Activated naive CD4-positive, alpha-beta T cell treated with anti-CD3 and anti-CD28 coated beads, Interleukin-2, amount 50 U/mL, for 72 hours (primary cell): ENCODE measurements around the gene SLC22A14. TPM values are rescaled to one million over a fixed set of nuclear protein-coding genes. Genes with fewer than 3 reads are reported as not detected.

Experiments used
- ATAC-seq, 2 donors: fragments of 150-1000 bp; cut with Tn5 transposase; 2 replicates each; pipeline ENCODE4 v1.10.0; 2021; ENCODE audit warnings: mild to moderate bottlenecking in 2 of 2, moderate library complexity in 2 of 2
- DNase-seq, 2 donors: peaks; one replicate each; pipeline ENCODE4 v3.0.0; 2021 to 2022; ENCODE audit warnings: low spot score in 2 of 2
- H3K27ac Mint-ChIP-seq, 2 donors: one replicate each; pipeline ENCODE4 v1.8.0; 2022; ENCODE audit warnings: mild to moderate bottlenecking in 2 of 2, mixed read lengths in 2 of 2
- H3K36me3 Mint-ChIP-seq, 2 donors: one replicate each; pipeline ENCODE4 v1.8.0; 2022; ENCODE audit warnings: mixed read lengths in 2 of 2
- H3K9me3 Mint-ChIP-seq, 2 donors: one replicate each; pipeline ENCODE4 v1.8.0; 2022; ENCODE audit warnings: mixed read lengths in 2 of 2
- total RNA-seq, 2 donors: library from RNA; stranded (reverse); gene quantifications; one replicate each; pipeline ENCODE4 v1.2.3, GENCODE V29; 2022

The SLC22A14 gene
- total RNA-seq, 2 donors from 2014 or later: not detected

DNA sequence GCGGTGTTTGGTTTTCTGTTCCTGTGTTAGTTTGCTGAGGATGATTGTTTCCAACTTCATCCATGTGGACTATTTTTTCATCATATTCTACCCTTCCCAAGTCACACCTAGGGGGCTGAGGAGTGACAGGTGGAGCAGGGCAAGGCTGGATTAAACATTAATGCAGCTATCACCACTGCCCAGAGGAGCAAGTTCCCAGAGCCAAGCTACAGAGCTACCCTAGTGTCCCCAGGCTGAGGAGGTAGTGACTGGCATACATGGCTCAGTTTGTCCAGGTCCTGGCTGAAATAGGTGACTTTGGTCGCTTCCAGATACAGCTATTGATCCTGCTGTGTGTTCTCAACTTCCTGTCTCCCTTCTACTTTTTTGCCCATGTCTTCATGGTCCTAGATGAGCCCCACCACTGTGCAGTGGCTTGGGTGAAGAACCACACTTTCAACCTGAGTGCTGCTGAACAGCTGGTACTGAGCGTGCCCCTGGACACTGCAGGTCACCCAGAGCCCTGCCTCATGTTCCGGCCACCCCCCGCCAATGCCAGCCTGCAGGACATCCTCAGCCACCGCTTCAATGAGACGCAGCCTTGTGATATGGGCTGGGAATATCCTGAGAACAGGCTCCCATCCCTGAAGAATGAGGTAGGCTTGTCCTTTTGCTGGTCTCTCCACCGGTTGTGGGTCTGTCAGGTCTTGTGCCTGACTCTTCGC, 16.3 kb upstream of the SLC22A14 start, which contains the start of gene SLC22A13:
SLC22A13 (plus strand) TSS at position 209 of the 704 bp plus-strand sequence; CDS start at position 258, 49 bp downstream.
- H3K36me3 Mint-ChIP-seq: peaks cover 0 to 2% of the 10 kb centered on the region in 2 donors
- peak within 1 kb of the TSS in 1 of 2 donors; percentile 62 for H3K27ac Mint-ChIP-seq
- ATAC-seq: no peak
- H3K9me3 Mint-ChIP-seq: no peaks in the 10 kb centered on the region
- no peak for DNase-seq

GRCh38 chr3:38266810-38267209, 15.3 kb upstream of the SLC22A14 start:
- no peak overlapping the region for H3K27ac Mint-ChIP-seq
- DNase-seq (no peak), ATAC-seq (no peak)
- H3K36me3 Mint-ChIP-seq: no peaks in the 10 kb centered on the region
- no peaks in the 10 kb centered on the region for H3K9me3 Mint-ChIP-seq

DNA sequence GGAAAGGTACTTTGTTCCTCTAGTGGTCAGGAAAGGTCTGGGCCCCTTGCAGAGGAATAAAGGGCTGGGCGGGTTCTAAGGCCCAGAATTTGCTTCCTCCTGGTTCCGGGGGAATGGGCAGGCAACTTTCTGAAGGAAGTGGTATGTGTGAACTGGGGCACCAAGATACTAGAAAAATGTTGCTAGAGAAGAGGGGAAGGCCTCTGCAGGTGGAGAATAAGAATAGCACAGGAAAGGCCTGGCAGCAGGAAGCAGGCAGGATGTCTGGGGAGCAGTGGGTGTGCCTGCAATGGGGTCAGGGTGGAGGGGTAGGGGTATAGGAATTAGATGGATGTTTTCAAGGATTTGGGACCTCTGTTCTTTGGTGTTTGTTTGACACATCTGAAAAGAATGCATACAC, 14.4 kb upstream of the SLC22A14 start:
- Mint-ChIP-seq H3K36me3 (no peaks in the 10 kb centered on the region), H3K9me3 (no peaks in the 10 kb centered on the region), H3K27ac (peak overlapping the region in 1 of 2 donors; percentile 33)
- DNase-seq (no peak), ATAC-seq (no peak)

- Mint-ChIP-seq H3K27ac (no peak overlapping the region), H3K9me3 (no peaks in the 10 kb centered on the region), H3K36me3 (no peaks in the 10 kb centered on the region)
- DNase-seq (no peak), ATAC-seq (no peak)
Measured at GRCh38 chr3:38268087-38268486, 14.0 kb upstream of the SLC22A14 start.

DNA sequence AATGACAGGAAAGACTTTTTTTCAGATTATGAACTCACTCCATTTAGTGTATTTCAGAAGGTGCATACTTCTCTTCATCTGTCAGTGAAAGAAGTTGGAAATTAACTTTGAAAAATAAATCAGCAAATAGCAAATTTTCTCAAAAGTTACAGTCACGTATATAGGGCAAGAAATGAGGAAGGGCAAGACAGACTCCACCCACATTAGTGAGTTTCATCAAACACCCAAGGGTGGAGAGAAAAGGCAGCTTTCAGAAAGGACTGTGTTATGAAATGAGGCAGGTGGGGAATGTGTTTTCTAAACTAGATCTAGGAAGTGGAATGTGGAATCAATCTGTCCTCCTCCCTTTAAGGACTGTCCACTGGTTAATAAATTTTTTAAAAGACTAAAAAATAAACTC, 13.6 kb upstream of the SLC22A14 start:
- no peaks in the 10 kb centered on the region for H3K36me3 Mint-ChIP-seq
- H3K9me3 Mint-ChIP-seq: no peaks in the 10 kb centered on the region
- DNase-seq (no peak), ATAC-seq (no peak)
- no peak overlapping the region for H3K27ac Mint-ChIP-seq

GRCh38 chr3:38270606-38271005, 11.5 kb upstream of the SLC22A14 start:
- Mint-ChIP-seq H3K36me3 (peaks cover 0 to 2% of the 10 kb centered on the region in 2 donors), H3K27ac (no peak overlapping the region), H3K9me3 (no peaks in the 10 kb centered on the region)
- no peak for ATAC-seq
- no peak for DNase-seq

GRCh38 chr3:38271553-38271952, 10.5 kb upstream of the SLC22A14 start:
- no peaks in the 10 kb centered on the region for H3K9me3 Mint-ChIP-seq
- DNase-seq (no peak), ATAC-seq (no peak)
- peaks cover 0 to 4% of the 10 kb centered on the region in 2 donors for H3K36me3 Mint-ChIP-seq
- no peak overlapping the region for H3K27ac Mint-ChIP-seq

DNA sequence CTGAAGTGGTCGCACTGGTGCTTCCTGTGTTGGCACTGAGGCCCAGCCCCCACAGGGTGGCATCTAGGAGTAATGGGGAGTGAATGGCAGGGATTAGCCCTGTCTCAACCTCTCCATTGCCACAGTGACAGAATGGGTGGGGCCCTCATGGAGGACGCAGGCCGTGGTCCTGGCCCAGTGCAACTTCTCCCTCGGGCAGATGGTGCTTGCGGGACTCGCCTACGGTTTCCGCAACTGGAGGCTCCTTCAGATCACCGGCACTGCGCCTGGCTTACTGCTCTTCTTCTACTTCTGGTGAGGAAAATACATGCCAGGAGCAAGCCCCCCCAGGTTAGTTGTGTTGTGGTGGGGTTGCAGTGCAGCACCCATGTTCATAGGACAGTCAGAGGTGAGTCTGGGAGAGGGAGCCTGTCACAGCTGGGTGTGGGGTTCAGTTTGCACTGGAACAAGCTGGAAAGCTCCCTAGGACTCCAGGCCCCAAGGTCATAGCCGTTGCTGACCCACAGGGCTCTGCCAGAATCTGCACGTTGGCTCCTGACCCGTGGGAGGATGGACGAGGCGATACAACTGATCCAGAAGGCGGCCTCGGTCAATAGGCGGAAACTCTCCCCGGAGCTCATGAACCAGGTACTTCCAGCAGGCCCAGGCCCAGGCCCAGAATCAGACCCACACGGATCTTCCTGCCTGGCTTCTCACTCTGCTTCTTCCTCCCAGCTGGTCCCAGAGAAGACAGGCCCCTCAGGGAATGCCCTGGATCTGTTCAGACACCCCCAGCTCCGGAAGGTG, 7.0 kb upstream of the SLC22A14 start:
- ATAC-seq (no peak), DNase-seq (no peak)
- Mint-ChIP-seq H3K9me3 (no peaks in the 10 kb centered on the region), H3K36me3 (peaks cover 0 to 4% of the 10 kb centered on the region in 2 donors), H3K27ac (no peak overlapping the region)

DNA sequence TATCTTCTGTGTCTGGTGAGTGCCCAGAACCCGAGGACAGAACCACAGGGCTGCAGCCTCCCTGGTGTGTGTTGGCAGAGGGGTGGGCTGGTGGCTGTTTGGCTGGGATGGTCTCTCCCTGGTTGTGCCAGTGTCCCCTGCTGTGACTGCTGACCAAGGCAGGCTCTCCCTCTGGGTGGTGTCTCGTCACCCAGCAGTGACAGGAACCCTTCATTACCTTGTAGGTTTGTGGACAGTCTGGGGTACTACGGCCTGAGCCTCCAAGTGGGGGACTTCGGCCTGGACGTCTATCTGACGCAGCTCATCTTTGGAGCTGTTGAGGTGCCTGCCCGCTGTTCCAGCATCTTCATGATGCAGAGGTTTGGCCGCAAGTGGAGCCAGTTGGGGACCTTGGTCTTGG, 6.4 kb upstream of the SLC22A14 start:
- ATAC-seq (no peak), DNase-seq (no peak)
- Mint-ChIP-seq H3K27ac (no peak overlapping the region), H3K9me3 (no peaks in the 10 kb centered on the region), H3K36me3 (peaks cover 0 to 4% of the 10 kb centered on the region in 2 donors)

GRCh38 chr3:38276081-38276916, 5.8 kb upstream of the SLC22A14 start:
- DNase-seq: no peak
- no peak for ATAC-seq
- H3K36me3 Mint-ChIP-seq: peaks cover 0 to 4% of the 10 kb centered on the region in 2 donors
- peak overlapping the region in 1 of 2 donors; percentile 14 for H3K27ac Mint-ChIP-seq
- H3K9me3 Mint-ChIP-seq: no peaks in the 10 kb centered on the region

- no peak for ATAC-seq
- Mint-ChIP-seq H3K36me3 (peaks cover 0 to 4% of the 10 kb centered on the region in 2 donors), H3K27ac (peak overlapping the region in 1 of 2 donors; percentile 9), H3K9me3 (no peaks in the 10 kb centered on the region)
- no peak for DNase-seq
Measured at GRCh38 chr3:38276917-38277630, 5.0 kb upstream of the SLC22A14 start.

DNA sequence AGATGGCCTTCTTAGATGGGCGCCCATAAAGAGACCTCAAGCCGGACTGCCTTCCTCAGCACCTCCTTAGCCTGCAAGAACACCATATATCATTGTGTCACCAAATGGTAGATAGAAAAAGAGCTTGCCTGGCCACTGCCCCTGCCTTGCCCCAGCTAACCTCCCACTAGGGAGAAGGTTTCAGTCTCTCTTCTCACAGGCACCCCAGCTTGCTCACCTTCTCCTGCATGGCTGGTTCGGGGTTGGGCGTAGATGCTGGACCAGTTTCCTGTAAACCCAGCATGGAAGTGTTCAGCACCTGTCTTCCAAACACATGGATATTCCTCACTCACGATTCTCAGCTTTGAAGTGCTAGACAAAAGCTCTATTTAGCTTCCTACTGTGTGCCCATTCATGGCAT, 3.3 kb upstream of the SLC22A14 start:
- no peak for DNase-seq
- ATAC-seq: no peak
- peak overlapping the region in 1 of 2 donors; percentile 62 for H3K27ac Mint-ChIP-seq
- H3K9me3 Mint-ChIP-seq: no peaks in the 10 kb centered on the region
- peaks cover 0 to 4% of the 10 kb centered on the region in 2 donors for H3K36me3 Mint-ChIP-seq

- no peak for ATAC-seq
- Mint-ChIP-seq H3K36me3 (no peaks in the 10 kb centered on the region), H3K27ac (no peak overlapping the region), H3K9me3 (no peaks in the 10 kb centered on the region)
- no peak for DNase-seq
Measured at GRCh38 chr3:38283810-38284755, 2.0 kb downstream of the SLC22A14 start.

- ATAC-seq (no peak), DNase-seq (no peak)
- Mint-ChIP-seq H3K36me3 (no peaks in the 10 kb centered on the region), H3K9me3 (no peaks in the 10 kb centered on the region), H3K27ac (no peak overlapping the region)
Measured at GRCh38 chr3:38284756-38285150, 2.7 kb downstream of the SLC22A14 start.
